HFF-Myc (cell line): ENCODE results near the gene PTN.

ENCODE experiments used
- DNase-seq: peaks from one replicate; pipeline ENCODE4 v3.0.0-alpha.2; 2011; ENCODE audit warnings: low read depth; ENCODE audit errors: extremely low read depth
- H3K4me3 ChIP-seq: replicated peaks from 2 replicates; pipeline ENCODE4 v1.5.1; 2011; ENCODE audit warnings: low read depth, mild to moderate bottlenecking, control low read depth, low read length
- CTCF ChIP-seq: IDR thresholded peaks from 2 replicates; pipeline ENCODE4 v1.5.1; 2012; ENCODE audit warnings: mild to moderate bottlenecking, low read depth, low read length, control low read depth; ENCODE audit errors: missing control alignments

The PTN gene

GRCh38 chr7:137304624-137305235 lies 38.8 kb downstream of the PTN start:
- no peak overlapping the region for H3K4me3 ChIP-seq
- TF ChIP-seq CTCF, result no peak
- no peak for DNase-seq

GRCh38 chr7:137304165-137304564 lies 39.4 kb downstream of the PTN start:
- DNase-seq, result no peak
- no peak for TF ChIP-seq CTCF
- H3K4me3 ChIP-seq, result no peak overlapping the region

GRCh38 chr7:137302081-137302480 lies 41.5 kb downstream of the PTN start:
- no peak overlapping the region for H3K4me3 ChIP-seq
- TF ChIP-seq CTCF, result no peak
- no peak for DNase-seq

- no peak for TF ChIP-seq CTCF
- DNase-seq, result no peak
- H3K4me3 ChIP-seq, result no peak overlapping the region
These were observed 45.1 kb downstream of the PTN start for GRCh38 chr7:137298464-137298794.

- TF ChIP-seq CTCF, result no peak
- no peak for DNase-seq
- no peak overlapping the region for H3K4me3 ChIP-seq
These were observed 45.7 kb downstream of the PTN start for GRCh38 chr7:137297551-137298463.

- no peak for TF ChIP-seq CTCF
- no peak for DNase-seq
- H3K4me3 ChIP-seq, result no peak overlapping the region
These were observed 47.0 kb downstream of the PTN start for GRCh38 chr7:137296576-137296975.
